Measurements from ENCODE around the gene TMEM269. TPM values are rescaled to one million over a fixed set of nuclear protein-coding genes. Genes with fewer than 3 reads are reported as not detected.
A peak's percentile ranks its signal among the peaks of the same experiment; 100 is the strongest.

TMEM269 gene
- total and polyA plus RNA-seq, 2 donors (not counting 1 experiment from before 2014, with no cell fraction given): 0.21 to 0.47 TPM

DNA sequence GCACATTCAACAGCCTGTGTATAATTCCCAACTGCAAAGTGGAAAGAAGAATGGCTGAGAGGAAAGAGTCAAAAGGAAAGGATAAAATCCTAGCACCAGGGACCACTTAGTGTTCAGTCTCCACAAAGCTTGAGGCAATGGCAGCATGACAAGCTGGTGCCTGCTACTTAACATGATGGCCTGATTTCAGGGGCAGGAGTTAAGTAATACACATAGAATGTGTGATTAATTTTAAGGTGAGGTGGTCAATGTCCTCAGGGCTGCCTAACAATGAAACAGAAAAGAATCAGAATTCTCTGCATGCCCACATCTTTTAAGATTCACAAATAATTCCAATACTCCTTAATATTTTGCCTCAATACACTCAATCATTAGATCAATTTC lies 26.9 kb upstream of the TMEM269 start:
- peaks cover 4% of the 10 kb centered on the region for H3K79me2 ChIP-seq (ENCODE audit: control insufficient read depth, insufficient read depth, low read length)
- CTCF ChIA-PET: interaction anchor here (0.8 to 1.8 kb wide), 10 partner anchors 8 to 414 kb away, joined by 3 to 7 read pairs (median 4); partner anchors contain the start of genes C1orf50, P3H1 and YBX1
- H3K27me3 ChIP-seq (replicated peaks in 1 of 4; ENCODE audit: control extremely low read depth in 1 of 4, control insufficient read depth in 3 of 4, insufficient read depth in 4 of 4, low read length in 3 of 4): no peaks in the 10 kb centered on the region
- POLR2A ChIA-PET: no interaction called here
- ATAC-seq (ENCODE audit: low read depth): no peak
- H3K4me1 ChIP-seq (ENCODE audit: control insufficient read depth in 2 of 2, insufficient read depth in 2 of 2, low read length in 2 of 2): peaks cover 15 to 21% of the 10 kb centered on the region in 2 donors
- no peak overlapping the region for H3K4me2 ChIP-seq (replicated peaks; ENCODE audit: low read depth, low read length, poor library complexity, severe bottlenecking)
- H3K27ac Mint-ChIP-seq: no peak overlapping the region
- no peaks in the 10 kb centered on the region for H4K20me1 ChIP-seq (ENCODE audit: control insufficient read depth, insufficient read depth, low read length, poor library complexity, severe bottlenecking)
- no peak for DNase-seq
- H3K9me3 Mint-ChIP-seq (ENCODE audit: insufficient read depth): no peaks in the 10 kb centered on the region
- no peak overlapping the region for H2AFZ ChIP-seq (ENCODE audit: insufficient read depth, low read depth, low read length, poor library complexity, severe bottlenecking)
- intact Hi-C loops (cut with micrococcal nuclease): loop anchor here (1.0 kb wide), 1 partner anchor 180 kb away; no protein-coding TSS in a partner anchor
- no peak for TF ChIP-seq EZH2 (IDR thresholded peaks at IDR 0.05; ENCODE audit: borderline replicate concordance, insufficient read depth, low read depth, low read length, poor library complexity, severe bottlenecking)
- TF ChIP-seq, protein P1, sequence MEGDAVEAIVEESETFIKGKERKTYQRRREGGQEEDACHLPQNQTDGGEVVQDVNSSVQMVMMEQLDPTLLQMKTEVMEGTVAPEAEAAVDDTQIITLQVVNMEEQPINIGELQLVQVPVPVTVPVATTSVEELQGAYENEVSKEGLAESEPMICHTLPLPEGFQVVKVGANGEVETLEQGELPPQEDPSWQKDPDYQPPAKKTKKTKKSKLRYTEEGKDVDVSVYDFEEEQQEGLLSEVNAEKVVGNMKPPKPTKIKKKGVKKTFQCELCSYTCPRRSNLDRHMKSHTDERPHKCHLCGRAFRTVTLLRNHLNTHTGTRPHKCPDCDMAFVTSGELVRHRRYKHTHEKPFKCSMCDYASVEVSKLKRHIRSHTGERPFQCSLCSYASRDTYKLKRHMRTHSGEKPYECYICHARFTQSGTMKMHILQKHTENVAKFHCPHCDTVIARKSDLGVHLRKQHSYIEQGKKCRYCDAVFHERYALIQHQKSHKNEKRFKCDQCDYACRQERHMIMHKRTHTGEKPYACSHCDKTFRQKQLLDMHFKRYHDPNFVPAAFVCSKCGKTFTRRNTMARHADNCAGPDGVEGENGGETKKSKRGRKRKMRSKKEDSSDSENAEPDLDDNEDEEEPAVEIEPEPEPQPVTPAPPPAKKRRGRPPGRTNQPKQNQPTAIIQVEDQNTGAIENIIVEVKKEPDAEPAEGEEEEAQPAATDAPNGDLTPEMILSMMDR (IDR thresholded peaks at IDR 0.05): no peak
- H3K27ac ChIP-seq (ENCODE audit: low read length in 2 of 2): no peak overlapping the region
- H3K4me3 Mint-ChIP-seq: no peak overlapping the region
- H3K36me3 ChIP-seq (replicated peaks in 1 of 2; ENCODE audit: control extremely low read depth in 1 of 2, control insufficient read depth in 1 of 2, extremely low read depth in 1 of 2, insufficient read depth in 2 of 2, low read length in 1 of 2): peaks cover 16 to 41% of the 10 kb centered on the region in 2 experiments
- H3K27me3 Mint-ChIP-seq: no peaks in the 10 kb centered on the region
- H3K4me1 Mint-ChIP-seq: peaks cover 15% of the 10 kb centered on the region
- no peak overlapping the region for H3K4me3 ChIP-seq (ENCODE audit: control extremely low read depth in 1 of 5, extremely low read depth in 1 of 5, insufficient read depth in 1 of 5, low read depth in 2 of 5, low read length in 4 of 5)
- H3K9me3 ChIP-seq (ENCODE audit: control extremely low read depth in 1 of 3, control insufficient read depth in 2 of 3, insufficient read depth in 1 of 3, low read length in 2 of 3): no peaks in the 10 kb centered on the region
- no peak overlapping the region for H3K9ac ChIP-seq (ENCODE audit: low read length)

DNA sequence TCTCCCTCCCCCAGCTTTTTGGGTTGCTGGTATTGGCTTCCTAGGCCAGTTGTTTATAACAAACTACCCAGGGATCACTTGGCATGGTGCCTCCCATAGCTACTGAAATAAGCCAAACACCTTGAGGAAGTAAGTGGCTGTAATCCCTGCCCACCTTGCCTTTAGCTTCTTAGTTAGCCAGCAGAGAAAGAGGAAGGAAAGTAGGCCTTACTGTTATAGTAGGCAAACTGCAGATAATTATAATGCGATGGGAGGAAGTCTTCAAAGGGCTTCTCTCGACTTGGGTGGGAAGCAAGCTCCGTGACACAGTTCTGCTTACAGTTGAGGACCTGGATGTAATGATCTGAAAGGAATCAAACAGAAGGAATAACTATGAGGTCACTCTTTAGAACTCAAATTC lies 26.1 kb upstream of the TMEM269 start:
- no peak for TF ChIP-seq EZH2 (IDR thresholded peaks at IDR 0.05; ENCODE audit: borderline replicate concordance, insufficient read depth, low read depth, low read length, poor library complexity, severe bottlenecking)
- TF ChIP-seq, protein P1 (IDR thresholded peaks at IDR 0.05): no peak
- WGBS (ENCODE audit: insufficient coverage): 0% methylated on average over 2 of the region's 3 CpGs
- Histone ChIP-seq H3K27me3 (replicated peaks in 1 of 4; ENCODE audit: control extremely low read depth in 1 of 4, control insufficient read depth in 3 of 4, insufficient read depth in 4 of 4, low read length in 3 of 4) (no peaks in the 10 kb centered on the region), H2AFZ (ENCODE audit: insufficient read depth, low read depth, low read length, poor library complexity, severe bottlenecking) (peak overlapping the region; percentile 11), H3K79me2 (ENCODE audit: control insufficient read depth, insufficient read depth, low read length) (peaks cover 12% of the 10 kb centered on the region), H3K27ac (ENCODE audit: low read length in 2 of 2) (peak overlapping the region; percentile 51 to 79), H3K4me2 (replicated peaks; ENCODE audit: low read depth, low read length, poor library complexity, severe bottlenecking) (peak overlapping the region; percentile 36), H3K9me3 (ENCODE audit: control extremely low read depth in 1 of 3, control insufficient read depth in 2 of 3, insufficient read depth in 1 of 3, low read length in 2 of 3) (no peaks in the 10 kb centered on the region), H3K9ac (ENCODE audit: low read length) (no peak overlapping the region), H3K36me3 (replicated peaks in 1 of 2; ENCODE audit: control extremely low read depth in 1 of 2, control insufficient read depth in 1 of 2, extremely low read depth in 1 of 2, insufficient read depth in 2 of 2, low read length in 1 of 2) (peaks cover 13 to 37% of the 10 kb centered on the region in 2 experiments), H3K4me3 (ENCODE audit: control extremely low read depth in 1 of 5, extremely low read depth in 1 of 5, insufficient read depth in 1 of 5, low read depth in 2 of 5, low read length in 4 of 5) (no peak overlapping the region), H3K4me1 (ENCODE audit: control insufficient read depth in 2 of 2, insufficient read depth in 2 of 2, low read length in 2 of 2) (peaks cover 15 to 21% of the 10 kb centered on the region in 2 donors), H4K20me1 (ENCODE audit: control insufficient read depth, insufficient read depth, low read length, poor library complexity, severe bottlenecking) (no peaks in the 10 kb centered on the region)
- ATAC-seq (ENCODE audit: low read depth) (no peak), DNase-seq (peak; percentile 40)
- H3K27me3 Mint-ChIP-seq: no peaks in the 10 kb centered on the region
- H3K27ac Mint-ChIP-seq: peak overlapping the region; percentile 68
- CTCF ChIA-PET: interaction anchor here (0.9 to 1.8 kb wide), 8 partner anchors 9 to 315 kb away, joined by 3 to 7 read pairs (median 4); partner anchors contain the start of gene YBX1
- H3K4me3 Mint-ChIP-seq: no peak overlapping the region
- POLR2A ChIA-PET: no interaction called here
- no peaks in the 10 kb centered on the region for H3K9me3 Mint-ChIP-seq (ENCODE audit: insufficient read depth)
- H3K4me1 Mint-ChIP-seq: peaks cover 15% of the 10 kb centered on the region
- intact Hi-C loops (cut with micrococcal nuclease): no loop called here

Measured in B cell (primary cell).